ENCODE results near the gene UBXN7. TPM values are rescaled to one million over a fixed set of nuclear protein-coding genes. Genes with fewer than 3 reads are reported as not detected.

Gene UBXN7
- total RNA-seq, 1 donor from 2014 or later: 11.8 TPM

DNA sequence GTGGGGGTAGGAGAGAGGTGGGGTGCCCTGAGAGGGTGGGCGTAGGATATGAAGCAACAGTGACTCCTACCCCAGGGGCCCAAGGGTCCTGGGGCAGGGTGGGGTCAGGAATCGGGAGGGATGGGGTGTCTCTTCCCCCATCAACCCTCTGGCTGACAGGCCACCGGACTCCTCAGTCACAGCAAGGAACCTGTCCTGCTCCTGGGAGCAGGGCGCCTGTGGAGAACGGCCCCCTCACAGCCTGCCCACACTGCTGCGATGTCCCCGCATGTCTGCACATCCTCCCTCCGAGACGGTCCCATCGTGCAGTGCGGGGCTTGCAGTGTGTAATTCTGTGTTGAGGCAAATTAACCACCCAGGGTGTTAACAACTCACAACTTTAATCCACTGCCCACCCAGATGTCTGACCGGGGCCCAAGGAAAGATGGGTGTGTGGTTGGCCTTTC is 96.7 kb downstream of the UBXN7 start:
- TF ChIP-seq, protein P1, sequence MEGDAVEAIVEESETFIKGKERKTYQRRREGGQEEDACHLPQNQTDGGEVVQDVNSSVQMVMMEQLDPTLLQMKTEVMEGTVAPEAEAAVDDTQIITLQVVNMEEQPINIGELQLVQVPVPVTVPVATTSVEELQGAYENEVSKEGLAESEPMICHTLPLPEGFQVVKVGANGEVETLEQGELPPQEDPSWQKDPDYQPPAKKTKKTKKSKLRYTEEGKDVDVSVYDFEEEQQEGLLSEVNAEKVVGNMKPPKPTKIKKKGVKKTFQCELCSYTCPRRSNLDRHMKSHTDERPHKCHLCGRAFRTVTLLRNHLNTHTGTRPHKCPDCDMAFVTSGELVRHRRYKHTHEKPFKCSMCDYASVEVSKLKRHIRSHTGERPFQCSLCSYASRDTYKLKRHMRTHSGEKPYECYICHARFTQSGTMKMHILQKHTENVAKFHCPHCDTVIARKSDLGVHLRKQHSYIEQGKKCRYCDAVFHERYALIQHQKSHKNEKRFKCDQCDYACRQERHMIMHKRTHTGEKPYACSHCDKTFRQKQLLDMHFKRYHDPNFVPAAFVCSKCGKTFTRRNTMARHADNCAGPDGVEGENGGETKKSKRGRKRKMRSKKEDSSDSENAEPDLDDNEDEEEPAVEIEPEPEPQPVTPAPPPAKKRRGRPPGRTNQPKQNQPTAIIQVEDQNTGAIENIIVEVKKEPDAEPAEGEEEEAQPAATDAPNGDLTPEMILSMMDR (IDR thresholded peaks at IDR 0.05; ENCODE audit: insufficient read depth, low read length, severe bottlenecking): no peak
- FAIRE-seq: no peak
- Histone ChIP-seq H3K36me3 (ENCODE audit: control insufficient read depth, insufficient read depth, low read length) (no peaks in the 10 kb centered on the region), H3K4me3 (ENCODE audit: low read depth, low read length) (no peak overlapping the region), H3K27me3 (ENCODE audit: control insufficient read depth, insufficient read depth, low read length) (no peaks in the 10 kb centered on the region)
- no peak for DNase-seq (ENCODE audit: low read depth)

DNA sequence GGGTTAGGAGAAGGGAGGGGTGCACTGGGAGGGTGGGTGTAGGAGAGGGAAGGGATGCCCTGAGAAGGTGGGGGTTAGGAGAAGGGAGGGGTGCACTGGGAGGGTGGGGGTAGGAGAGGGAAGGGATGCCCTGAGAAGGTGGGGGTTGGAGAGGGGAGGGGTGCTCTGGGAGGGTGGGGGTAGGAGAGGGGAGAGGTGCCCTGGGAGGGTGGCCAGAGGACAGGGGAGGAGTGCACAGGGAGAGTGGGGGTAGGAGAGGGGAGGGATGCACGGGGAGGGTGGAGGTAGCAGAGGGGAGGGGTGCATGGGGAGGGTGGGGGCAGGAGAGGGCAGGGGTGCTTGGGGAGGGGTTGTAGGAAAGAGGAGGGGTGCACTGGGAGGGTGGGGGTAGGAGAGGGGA is 97.2 kb downstream of the UBXN7 start:
- no peak for FAIRE-seq
- TF ChIP-seq, protein P1 (IDR thresholded peaks at IDR 0.05; ENCODE audit: insufficient read depth, low read length, severe bottlenecking): no peak

DNA sequence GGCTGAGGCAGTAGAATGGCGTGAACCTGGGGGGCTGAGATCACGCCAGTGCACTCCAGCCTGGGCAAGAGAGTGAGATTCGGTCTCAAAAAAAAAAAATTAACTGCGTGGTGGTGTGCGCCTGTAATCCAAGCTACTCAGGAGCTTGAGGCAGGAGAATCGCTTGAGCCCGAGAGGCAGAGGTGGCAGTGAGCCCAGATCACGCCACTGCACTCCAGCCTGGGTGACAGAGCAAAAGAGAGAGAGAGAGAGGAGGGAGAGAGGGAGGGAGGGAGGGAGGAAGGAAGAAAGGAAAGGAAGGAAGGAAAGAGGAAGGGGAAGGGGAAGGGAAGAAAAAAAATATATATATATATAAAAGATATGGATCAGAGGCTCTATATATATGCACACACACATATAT is 100.1 kb downstream of the UBXN7 start:
- no peaks in the 10 kb centered on the region for H3K36me3 ChIP-seq (ENCODE audit: control insufficient read depth, insufficient read depth, low read length)
- DNase-seq (ENCODE audit: low read depth): no peak
- no peak overlapping the region for H3K4me3 ChIP-seq (ENCODE audit: low read depth, low read length)
- TF ChIP-seq, protein P1 (IDR thresholded peaks at IDR 0.05; ENCODE audit: insufficient read depth, low read length, severe bottlenecking): no peak
- H3K27me3 ChIP-seq (ENCODE audit: control insufficient read depth, insufficient read depth, low read length): no peaks in the 10 kb centered on the region
- FAIRE-seq: no peak

More for the DNA sequence above, 97.2 kb downstream of the UBXN7 start:
- no peak overlapping the region for H3K4me3 ChIP-seq (ENCODE audit: low read depth, low read length)
- no peaks in the 10 kb centered on the region for H3K27me3 ChIP-seq (ENCODE audit: control insufficient read depth, insufficient read depth, low read length)
- H3K36me3 ChIP-seq (ENCODE audit: control insufficient read depth, insufficient read depth, low read length): no peaks in the 10 kb centered on the region
- no peak for DNase-seq (ENCODE audit: low read depth)

DNA sequence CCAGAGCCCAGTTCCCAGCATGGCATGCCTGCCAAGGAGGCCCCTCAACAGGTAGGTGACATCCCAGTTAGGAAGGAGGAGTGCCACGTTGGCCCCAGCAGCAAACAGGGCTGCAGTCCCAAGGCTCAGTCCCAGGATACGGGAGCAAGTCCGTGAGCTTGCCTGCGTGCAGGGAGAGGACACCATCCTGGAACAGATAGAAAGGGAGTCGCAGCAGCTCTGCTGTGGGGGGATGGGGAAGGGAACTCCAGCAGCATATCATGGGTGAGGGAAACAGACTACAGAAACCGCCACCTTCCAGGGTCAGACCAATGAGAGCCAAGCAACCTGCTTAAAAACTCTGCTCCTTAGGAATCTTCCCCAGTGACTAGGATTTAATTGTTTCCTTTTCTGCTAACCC is 104.8 kb downstream of the UBXN7 start:
- TF ChIP-seq, protein P1 (IDR thresholded peaks at IDR 0.05; ENCODE audit: insufficient read depth, low read length, severe bottlenecking): no peak
- H3K27me3 ChIP-seq (ENCODE audit: control insufficient read depth, insufficient read depth, low read length): no peaks in the 10 kb centered on the region
- FAIRE-seq: no peak
- no peak for DNase-seq (ENCODE audit: low read depth)
- H3K36me3 ChIP-seq (ENCODE audit: control insufficient read depth, insufficient read depth, low read length): no peaks in the 10 kb centered on the region
- H3K4me3 ChIP-seq (ENCODE audit: low read depth, low read length): no peak overlapping the region

DNA sequence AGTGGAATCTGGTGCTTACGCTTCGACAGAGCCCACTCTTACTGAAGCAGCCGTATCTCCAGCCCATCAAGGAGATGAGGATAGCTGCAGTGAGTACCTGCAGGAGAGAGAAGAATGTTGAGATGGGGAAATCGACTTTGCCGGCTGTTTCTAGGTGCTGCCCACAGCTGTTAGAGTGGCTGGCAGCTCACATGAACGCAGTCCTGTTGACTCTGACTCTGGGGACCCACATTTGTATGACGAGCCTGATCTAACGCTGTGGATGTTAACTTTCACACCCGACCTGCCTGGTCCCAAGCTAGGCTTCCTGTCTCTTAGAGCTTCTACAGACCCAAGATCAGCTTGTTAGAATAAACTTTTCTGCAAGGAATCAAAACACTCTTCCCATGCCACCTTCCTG is 105.3 kb downstream of the UBXN7 start:
- Histone ChIP-seq H3K27me3 (ENCODE audit: control insufficient read depth, insufficient read depth, low read length) (no peaks in the 10 kb centered on the region), H3K36me3 (ENCODE audit: control insufficient read depth, insufficient read depth, low read length) (no peaks in the 10 kb centered on the region), H3K4me3 (ENCODE audit: low read depth, low read length) (no peak overlapping the region)
- TF ChIP-seq, protein P1 (IDR thresholded peaks at IDR 0.05; ENCODE audit: insufficient read depth, low read length, severe bottlenecking): no peak
- FAIRE-seq (no peak), DNase-seq (ENCODE audit: low read depth) (no peak)

DNA sequence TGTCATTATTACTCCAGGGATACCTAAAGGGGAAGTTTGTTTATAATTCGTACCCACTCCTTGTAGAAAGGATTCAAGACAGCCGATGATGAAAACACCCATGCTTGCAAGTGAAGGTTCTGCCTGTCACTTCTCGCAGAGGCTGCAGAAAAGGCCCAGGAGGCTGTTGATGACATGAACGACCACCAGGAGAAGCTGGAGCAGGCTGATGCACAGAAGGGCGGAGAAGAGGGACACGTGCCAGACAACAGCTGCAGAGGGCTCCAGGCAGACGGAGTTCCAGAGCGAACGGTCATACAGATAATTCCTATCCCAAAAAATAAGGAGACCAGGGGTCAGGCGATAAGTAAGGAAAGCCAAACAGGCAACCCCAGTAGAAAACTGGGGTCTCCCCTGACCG is 108.5 kb downstream of the UBXN7 start:
- TF ChIP-seq, protein P1 (IDR thresholded peaks at IDR 0.05; ENCODE audit: insufficient read depth, low read length, severe bottlenecking): no peak
- Histone ChIP-seq H3K36me3 (ENCODE audit: control insufficient read depth, insufficient read depth, low read length) (no peaks in the 10 kb centered on the region), H3K27me3 (ENCODE audit: control insufficient read depth, insufficient read depth, low read length) (no peaks in the 10 kb centered on the region), H3K4me3 (ENCODE audit: low read depth, low read length) (no peak overlapping the region)
- no peak for FAIRE-seq
- no peak for DNase-seq (ENCODE audit: low read depth)
